Spleen (tissue), 11 donors: ENCODE results near the gene SEC31B. TPM values are rescaled to one million over a fixed set of nuclear protein-coding genes. Genes with fewer than 3 reads are reported as not detected.

Experiments used
- DNase-seq: peaks from one replicate; pipeline ENCODE4 v3.0.0-alpha.2; 2020
- H3K27ac ChIP-seq, 8 donors: fragments of 200-600 bp; sonication (generic) in 7 of 8; 1 replicate in 4 of 8; 2 replicates in 4 of 8; pipeline versions ENCODE4 v1.5.0 to v1.8.0; 2016 to 2021; ENCODE audit warnings: inconsistent platforms in 4 of 8, mild to moderate bottlenecking in 4 of 8, moderate library complexity in 1 of 8
- H3K27me3 ChIP-seq, 7 donors: fragments of 200-600 bp; sonication (generic) in 6 of 7; replicated peaks in 1 of 7; 1 replicate in 4 of 7; 2 replicates in 3 of 7; pipeline versions ENCODE4 v1.5.0 to v1.8.0; 2016 to 2021; ENCODE audit warnings: inconsistent platforms in 3 of 7, mild to moderate bottlenecking in 1 of 7
- H3K36me3 ChIP-seq, 6 donors: fragments of 200-600 bp; sonication (generic) in 5 of 6; 1 replicate in 4 of 6; 2 replicates in 2 of 6; pipeline versions ENCODE4 v1.5.0 to v1.8.0; 2016 to 2021; ENCODE audit warnings: inconsistent platforms in 2 of 6
- H3K4me1 ChIP-seq, 6 donors: fragments of 200-600 bp; sonication (generic) in 5 of 6; 1 replicate in 3 of 6; 2 replicates in 3 of 6; pipeline versions ENCODE4 v1.5.0 to v1.8.0; 2016 to 2021; ENCODE audit warnings: inconsistent platforms in 3 of 6
- H3K4me3 ChIP-seq, 8 donors: fragments of 200-600 bp; sonication (generic) in 7 of 8; 1 replicate in 4 of 8; 2 replicates in 4 of 8; pipeline versions ENCODE4 v1.5.0 to v1.8.0; 2016 to 2021; ENCODE audit warnings: inconsistent platforms in 4 of 8, mild to moderate bottlenecking in 4 of 8, moderate library complexity in 2 of 8
- H3K9me3 ChIP-seq, 8 donors: fragments of 200-600 bp; sonication (generic) in 7 of 8; 1 replicate in 4 of 8; 2 replicates in 4 of 8; pipeline versions ENCODE4 v1.5.0 to v1.8.0; 2016 to 2021; ENCODE audit warnings: inconsistent platforms in 4 of 8
- CTCF ChIP-seq, 11 experiments: fragments of 200-600 bp in 7 of 11; fragments of 450-650 bp in 4 of 11; sonication (generic) in 4 of 11; IDR thresholded peaks in 8 of 11; conservative IDR thresholded peaks in 3 of 11; 1 replicate in 7 of 11; 2 replicates in 4 of 11; pipeline versions ENCODE4 v1.4.0 to v1.8.0; 2016 to 2021; ENCODE audit warnings: antibody characterized with exemption in 11 of 11, inconsistent platforms in 4 of 11, mild to moderate bottlenecking in 1 of 11
- POLR2A ChIP-seq, 3 donors: fragments of 450-650 bp; IDR thresholded peaks; one replicate each; pipeline ENCODE4 v1.5.1; 2017; ENCODE audit warnings: antibody characterized with exemption in 3 of 3, mild to moderate bottlenecking in 1 of 3
- POLR2AphosphoS5 ChIP-seq, 3 donors: sonication (generic); formaldehyde crosslinking; IDR thresholded peaks; one replicate each; pipeline ENCODE4 v1.5.1; 2017; ENCODE audit warnings: antibody characterized with exemption in 3 of 3
- WGBS, 5 donors: extraction: QIAGEN DNeasy Blood & Tissue Kit in 3 of 5; methylation state at CpG; one replicate each; pipeline versions ENCODE4 v1.1.5 to v1.1.7; 2013 to 2018; 5-methylcytosine and 5-hydroxymethylcytosine counted together
- intact Hi-C: fragments of 100-400 bp; cut with DNase I; formaldehyde crosslinking; loops from one replicate; pipeline ENCODE4 v1.15.0; 2023; ENCODE audit warnings: low total_unique reads
- polyA plus RNA-seq, 3 donors: library from polyadenylated mRNA; stranded (reverse); fragments of 200-250 nt; gene quantifications; one replicate each; pipeline ENCODE4 v1.2.1, GENCODE V29; 2013
- total RNA-seq, 7 donors: library from RNA; depleted of rRNA in 3 of 7; stranded (reverse); fragments of >200 nt in 3 of 7; fragmentation: NEBNext Ultra II Directional in 4 of 7; extraction: Animal tissue kit (Norgen Biotek cat#: 25700) in 4 of 7; gene quantifications; one replicate each; pipeline versions ENCODE4 v1.1.0 to v1.2.1, GENCODE V29; 2016 to 2021
- donor health status: healthy with polysubstance abuse.
- donor health status: DM: no; HTN: no; CAD: no; lungs with moderate emphysema.
- donor health status: DM: no; HTN: no; CAD: no.
- donor health status: Bipolar disorder and iron deficiency.
- donor health status: healthy.
- donor health status: DM: no; HTN: no; CAD: no.
- donor health status: DM: yes; HTN: yes; CAD: no.

The SEC31B gene
- total and polyA plus RNA-seq, 10 donors = 12.0 to 30.7 (median 20.2) TPM

- H3K27ac ChIP-seq = no peak overlapping the region
- H3K9me3 ChIP-seq = peaks cover 0 to 7% (median 2%) of the 10 kb centered on the region in 8 donors
- TF ChIP-seq POLR2AphosphoS5 (IDR thresholded peaks at IDR 0.05) (no peak), POLR2A (IDR thresholded peaks at IDR 0.05) (no peak), CTCF (IDR thresholded peaks at IDR 0.05 in 8 of 11, conservative IDR thresholded peaks at IDR 0.05 in 3 of 11) (no peak)
- 68 to 82% (median 70%) methylated on average over 4 of the region's 4 CpGs for WGBS, 5 donors
- no peaks in the 10 kb centered on the region for H3K4me1 ChIP-seq
- no peaks in the 10 kb centered on the region for H3K36me3 ChIP-seq
- no peak overlapping the region for H3K4me3 ChIP-seq
- intact Hi-C loops = no loop called here
- no peak for DNase-seq
- H3K27me3 ChIP-seq = peaks cover 0 to 13% (median 0%) of the 10 kb centered on the region in 7 donors
Observed at GRCh38 chr10:100446130-100446761, 73.4 kb downstream of the SEC31B start.

GRCh38 chr10:100442548-100442947 is 77.1 kb downstream of the SEC31B start:
- no peak for TF ChIP-seq POLR2A (IDR thresholded peaks at IDR 0.05)
- no peak for TF ChIP-seq CTCF (IDR thresholded peaks at IDR 0.05 in 8 of 11, conservative IDR thresholded peaks at IDR 0.05 in 3 of 11)
- TF ChIP-seq POLR2AphosphoS5 (IDR thresholded peaks at IDR 0.05) = no peak
- no peak overlapping the region for H3K27ac ChIP-seq
- intact Hi-C loops = no loop called here
- H3K27me3 ChIP-seq = peaks cover 0 to 6% (median 0%) of the 10 kb centered on the region in 7 donors
- WGBS, 5 donors = 79 to 88% (median 82%) methylated on average over 3 of the region's 3 CpGs
- H3K4me1 ChIP-seq = no peaks in the 10 kb centered on the region
- peaks cover 0 to 7% (median 2%) of the 10 kb centered on the region in 8 donors for H3K9me3 ChIP-seq
- H3K4me3 ChIP-seq = no peak overlapping the region
- DNase-seq = no peak
- no peaks in the 10 kb centered on the region for H3K36me3 ChIP-seq

- Histone ChIP-seq H3K27me3 (no peaks in the 10 kb centered on the region), H3K4me3 (no peak overlapping the region), H3K36me3 (no peaks in the 10 kb centered on the region), H3K27ac (no peak overlapping the region), H3K4me1 (no peaks in the 10 kb centered on the region), H3K9me3 (no peaks in the 10 kb centered on the region)
- 86 to 94% (median 92%) methylated on average over 6 of the region's 6 CpGs for WGBS, 5 donors
- DNase-seq = no peak
- intact Hi-C loops = loop anchor here (5.0 kb wide), 1 partner anchor 79 kb away; the partner anchor contains the start of gene SEC31B
- no peak for TF ChIP-seq POLR2AphosphoS5 (IDR thresholded peaks at IDR 0.05)
- no peak for TF ChIP-seq POLR2A (IDR thresholded peaks at IDR 0.05)
- no peak for TF ChIP-seq CTCF (IDR thresholded peaks at IDR 0.05 in 8 of 11, conservative IDR thresholded peaks at IDR 0.05 in 3 of 11)
Observed at GRCh38 chr10:100438674-100439315, 80.9 kb downstream of the SEC31B start.

Other genes starting within 250 kb of the SEC31B start
- gene BLOC1S2, start 233.2 kb downstream of the SEC31B start, total RNA-seq = 10 to 100 TPM; 45.0 to 54.4 (median 50.1) TPM
- 10 to 100 TPM; 81.7 to 96.1 (median 92.5) TPM for gene BLOC1S2, start 233.2 kb downstream of the SEC31B start, polyA plus RNA-seq
- gene PKD2L1, start 189.6 kb downstream of the SEC31B start, total RNA-seq = 1 to 10 TPM in 6 of 7 donors, not detected in 1; 3.0 to 8.7 (median 4.2) TPM
- gene PKD2L1, start 189.6 kb downstream of the SEC31B start, polyA plus RNA-seq = 1 to 10 TPM; 2.2 to 4.8 (median 3.3) TPM
- gene SCD, start 172.6 kb downstream of the SEC31B start, total RNA-seq = 10 to 100 TPM; 21.0 to 56.3 (median 40.1) TPM
- gene SCD, start 172.6 kb downstream of the SEC31B start, polyA plus RNA-seq = 1 to 10 TPM; 2.1 to 8.3 (median 5.9) TPM
- not detected for gene WNT8B, start 56.9 kb downstream of the SEC31B start, total RNA-seq
- under 1 TPM in 1 of 3 donors, not detected in 2; 0.03 TPM for gene WNT8B, start 56.9 kb downstream of the SEC31B start, polyA plus RNA-seq
- 100 to 1,000 TPM in 6 of 7 donors, 10 to 100 TPM in 1; 96.2 to 142 (median 128) TPM for gene NDUFB8, start 10.0 kb upstream of the SEC31B start, total RNA-seq
- gene NDUFB8, start 10.0 kb upstream of the SEC31B start, polyA plus RNA-seq = 100 to 1,000 TPM; 196 to 261 (median 256) TPM
- 10 to 100 TPM; 18.2 to 48.2 (median 37.7) TPM for gene HIF1AN, start 16.1 kb upstream of the SEC31B start, total RNA-seq
- gene HIF1AN, start 16.1 kb upstream of the SEC31B start, polyA plus RNA-seq = 1 to 10 TPM; 3.0 to 6.4 (median 3.6) TPM
- gene PAX2, start 225.7 kb upstream of the SEC31B start, total RNA-seq = not detected
- not detected for gene PAX2, start 225.7 kb upstream of the SEC31B start, polyA plus RNA-seq